HG02973 (cell line): Measurements from ENCODE around the gene SMS.
A peak's percentile ranks its signal among the peaks of the same experiment; 100 is the strongest.
"Not testable (repeated sequence)": the region's sequence is repeated elsewhere in the genome, so short reads cannot be mapped to it uniquely, and the experiment has no call there.

Source experiments
- ATAC-seq: cut with Tn5 transposase; IDR thresholded peaks from one replicate; pipeline ENCODE4 v1.9.1; 2021; ENCODE audit warnings: moderate library complexity; ENCODE audit not compliant: unreplicated experiment

SMS gene

GRCh38 chrX:21949689-21950088 is 9.2 kb downstream of the SMS start:
- ATAC-seq = no peak

- not testable (repeated sequence) for ATAC-seq
These were observed 10.0 kb downstream of the SMS start for GRCh38 chrX:21950557-21950956.

- no peak for ATAC-seq
These were observed 12.1 kb downstream of the SMS start for GRCh38 chrX:21952624-21953023.

GRCh38 chrX:21953195-21953830 is 12.8 kb downstream of the SMS start:
- not testable (repeated sequence) for ATAC-seq

GRCh38 chrX:21955403-21956189 is 15.1 kb downstream of the SMS start:
- no peak for ATAC-seq

- ATAC-seq = no peak
These were observed 16.3 kb downstream of the SMS start for GRCh38 chrX:21956783-21957182.

- ATAC-seq = no peak
These were observed 17.7 kb downstream of the SMS start for GRCh38 chrX:21958187-21958586.

- ATAC-seq = no peak
These were observed 18.4 kb downstream of the SMS start for GRCh38 chrX:21958916-21959315.

- ATAC-seq = no peak
These were observed 19.0 kb downstream of the SMS start for GRCh38 chrX:21959362-21960051.

GRCh38 chrX:21960569-21961541 is 20.3 kb downstream of the SMS start:
- no peak for ATAC-seq

GRCh38 chrX:21962361-21962760 is 21.9 kb downstream of the SMS start:
- no peak for ATAC-seq

GRCh38 chrX:21963269-21963668 is 22.8 kb downstream of the SMS start:
- ATAC-seq = no peak

GRCh38 chrX:21963731-21964405 is 23.4 kb downstream of the SMS start:
- no peak for ATAC-seq

GRCh38 chrX:21966866-21967265 is 26.4 kb downstream of the SMS start:
- no peak for ATAC-seq

- no peak for ATAC-seq
These were observed 27.8 kb downstream of the SMS start for GRCh38 chrX:21968333-21968732.

- ATAC-seq = no peak
These were observed 29.8 kb downstream of the SMS start for GRCh38 chrX:21970326-21970725.

- ATAC-seq = no peak
These were observed 31.5 kb downstream of the SMS start for GRCh38 chrX:21972046-21972445.

- ATAC-seq = no peak
These were observed 32.2 kb downstream of the SMS start for GRCh38 chrX:21972721-21973120.

- no peak for ATAC-seq
These were observed 33.0 kb downstream of the SMS start for GRCh38 chrX:21973321-21974010.

GRCh38 chrX:21974011-21974385 is 33.5 kb downstream of the SMS start:
- ATAC-seq = peak; percentile 85
